Measurements from ENCODE around the gene MCTS1.
"Not testable (repeated sequence)": the region's sequence is repeated elsewhere in the genome, so short reads cannot be mapped to it uniquely, and the experiment has no call there.

The MCTS1 gene

DNA sequence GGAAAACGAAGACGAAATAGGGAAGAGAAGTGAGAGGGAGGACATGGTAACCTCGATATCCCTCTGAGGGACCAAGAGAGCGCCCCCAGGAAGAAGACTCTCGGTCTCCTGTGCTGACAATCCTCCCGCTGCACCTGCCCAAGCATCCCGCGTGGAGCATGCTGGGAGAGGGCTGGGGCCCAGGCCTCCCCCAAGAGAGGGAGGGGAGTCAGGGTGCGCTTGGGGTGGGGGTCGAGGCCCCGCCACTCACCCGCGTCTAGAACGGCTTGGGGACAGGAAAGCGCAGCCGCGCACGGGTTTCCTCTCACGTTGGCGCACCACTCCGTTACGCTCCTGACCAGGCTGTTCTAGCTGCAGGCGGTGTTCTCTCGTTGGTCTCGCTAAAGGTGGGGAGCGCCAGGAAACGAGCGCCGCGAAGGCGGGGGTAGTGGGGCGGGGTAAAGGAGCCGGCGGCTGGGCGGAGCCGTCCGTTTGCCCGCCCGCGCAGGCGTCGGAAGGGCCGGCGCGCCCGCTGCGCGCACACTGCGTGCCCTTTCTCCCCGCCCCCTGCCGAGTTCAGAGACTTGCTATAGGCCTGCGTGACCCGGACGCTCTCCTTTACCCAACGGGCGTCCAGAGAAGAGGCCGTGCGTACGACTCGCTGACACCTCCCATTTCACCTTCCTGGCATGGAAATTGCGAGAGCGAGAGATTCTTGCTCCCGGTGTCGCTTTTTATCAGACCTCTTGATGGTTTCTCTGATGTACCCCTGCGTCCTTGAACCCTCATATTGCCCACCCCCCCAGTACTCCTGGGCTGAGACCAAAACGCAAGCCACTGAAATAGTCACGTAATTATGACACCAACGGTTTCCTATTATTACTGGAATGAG is 26.0 kb downstream of the MCTS1 start, which contains the start of gene C1GALT1C1:
Gene C1GALT1C1, minus strand, starts transcription at position 388 of the 871 bp plus-strand sequence. CDS start 2,888 bp downstream, outside the sequence.
- DNase-seq (ENCODE audit: low read depth in 2 of 2, low spot score in 1 of 2): peak; percentile 70 to 77

DNA sequence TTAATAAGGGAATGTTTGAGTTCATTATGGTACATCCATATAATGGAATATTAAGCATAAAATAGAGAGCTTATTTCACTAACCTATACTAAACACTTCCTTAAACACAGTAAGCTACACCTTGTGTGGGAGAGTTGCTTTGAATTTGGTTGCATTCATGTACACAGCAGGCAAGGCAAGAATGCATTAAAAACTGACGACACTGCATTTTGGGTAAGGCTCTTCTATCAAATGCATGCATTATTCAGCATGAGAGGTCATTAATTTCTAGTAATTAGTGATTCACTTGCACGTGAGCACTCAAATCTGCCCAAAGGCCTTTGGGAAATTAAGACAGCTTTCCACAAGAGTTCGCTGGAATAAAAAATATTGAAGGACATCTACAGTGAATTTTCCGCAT is 34.7 kb downstream of the MCTS1 start:
- DNase-seq (ENCODE audit: low read depth in 2 of 2, low spot score in 1 of 2): no peak

DNA sequence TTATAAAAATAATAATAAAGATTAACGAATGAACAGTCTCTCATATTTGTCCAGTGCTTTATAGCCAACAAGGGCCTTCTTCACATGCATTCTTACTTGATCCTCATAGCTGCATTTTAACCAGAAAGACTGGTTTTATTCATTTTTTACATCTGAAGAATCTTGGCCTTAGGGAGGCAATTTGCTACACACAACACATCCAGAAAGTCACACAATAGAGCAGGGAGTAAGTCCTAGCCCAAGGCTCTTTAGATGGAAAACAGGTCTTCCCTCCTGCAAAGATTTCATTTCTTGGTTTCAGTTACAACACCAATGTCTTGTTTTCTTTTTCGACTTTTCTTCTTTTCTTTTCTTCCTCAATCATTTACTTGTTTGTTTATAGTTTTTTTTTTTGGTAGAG is 39.0 kb downstream of the MCTS1 start:
- no peak for DNase-seq (ENCODE audit: low read depth in 2 of 2, low spot score in 1 of 2)

DNA sequence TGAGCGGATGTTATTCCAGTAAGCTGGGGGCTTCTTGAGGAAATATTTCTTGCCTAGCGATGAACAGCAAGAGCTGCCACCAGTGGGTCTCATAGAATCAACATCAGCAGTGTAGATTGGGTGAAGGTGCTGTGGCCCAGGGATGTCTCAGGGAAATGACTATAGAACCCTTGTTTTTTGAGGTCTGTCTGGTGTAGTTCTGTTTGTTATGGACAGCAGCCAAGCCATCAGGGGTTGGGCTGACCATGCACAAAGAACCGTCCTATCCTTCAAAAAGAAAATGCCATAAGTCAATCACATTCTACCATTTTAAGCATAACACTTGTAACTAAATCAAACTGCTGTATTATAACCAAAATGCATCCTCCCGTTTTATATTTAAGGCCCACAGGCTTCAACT is 43.2 kb downstream of the MCTS1 start:
- no peak for DNase-seq (ENCODE audit: low read depth in 2 of 2, low spot score in 1 of 2)

DNA sequence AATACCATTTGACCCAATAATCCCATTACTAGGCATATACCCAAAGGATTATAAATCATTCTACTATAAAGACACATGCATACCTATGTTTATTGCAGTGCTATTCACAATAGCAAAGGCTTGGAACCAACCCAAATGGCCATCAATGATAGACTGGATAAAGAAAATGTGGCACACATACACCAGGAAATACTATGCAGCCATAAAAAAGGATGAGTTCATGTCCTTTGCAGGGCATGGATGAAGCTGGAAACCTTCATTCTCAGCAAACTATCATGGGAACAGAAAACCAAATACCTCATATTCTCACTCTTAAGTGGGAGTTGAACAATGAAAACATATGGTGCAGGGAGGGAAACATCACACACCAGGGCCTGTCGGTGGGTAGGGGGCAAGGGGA is 48.4 kb downstream of the MCTS1 start:
- not testable (repeated sequence) for DNase-seq (ENCODE audit: low read depth in 2 of 2, low spot score in 1 of 2)

DNA sequence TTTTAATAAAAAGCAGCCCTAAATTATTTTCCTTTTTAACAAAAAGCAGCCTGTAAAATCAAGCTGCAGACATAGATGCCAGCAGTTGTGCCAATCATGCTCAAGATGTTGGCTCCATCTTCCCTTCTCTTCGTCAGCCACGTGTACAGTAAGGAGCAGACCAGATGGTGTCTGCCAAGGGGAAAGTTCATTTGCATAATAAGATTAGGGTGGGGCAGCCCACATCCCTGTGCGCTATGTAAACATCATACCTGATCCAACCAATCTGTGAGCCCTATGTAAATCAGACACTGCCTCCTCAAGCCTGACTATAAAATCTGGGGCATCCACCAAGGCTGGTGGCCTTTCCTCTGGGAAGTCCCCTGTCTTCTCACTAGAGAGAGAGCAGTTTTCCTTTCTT is 49.1 kb downstream of the MCTS1 start:
- no peak for DNase-seq (ENCODE audit: low read depth in 2 of 2, low spot score in 1 of 2)

DNA sequence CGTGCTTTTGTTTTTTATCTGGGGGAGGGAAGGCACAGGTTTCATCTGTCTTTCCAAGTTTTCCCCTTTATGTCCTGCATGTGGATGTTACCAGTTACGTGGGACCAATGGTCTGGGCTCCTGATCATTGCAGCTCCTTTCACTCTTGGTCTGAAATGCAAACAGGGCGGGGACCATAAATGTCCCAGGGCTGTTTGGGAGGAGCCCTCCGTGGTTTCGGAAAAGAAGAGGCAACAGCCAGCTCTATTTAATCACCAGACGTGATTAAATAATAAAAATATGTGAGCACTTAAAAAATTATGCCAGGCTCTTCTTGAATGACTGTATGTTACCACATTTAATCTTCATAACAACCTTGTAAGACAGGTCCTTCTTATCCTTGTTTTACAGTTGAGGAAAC is 56.7 kb downstream of the MCTS1 start:
- DNase-seq (ENCODE audit: low read depth in 2 of 2, low spot score in 1 of 2): no peak
